MM.1S (cell line): ENCODE results near the gene SEPTIN8.

Experiments used
- EZH2 ChIP-seq: fragments of 300-600 bp; sonication (generic); optimal IDR thresholded peaks from 2 replicates; pipeline ENCODE3; 2017; ENCODE audit warnings: low read depth, mild to moderate bottlenecking, antibody characterized with exemption, low read length, mixed read lengths
- TF ChIP-seq, protein P1 (sequence below): fragments of 300-600 bp; sonication (generic); IDR thresholded peaks from 2 replicates; pipeline ENCODE4 v1.5.1; 2016; ENCODE audit warnings: antibody characterized with exemption, low read length, mixed read lengths

DNA sequence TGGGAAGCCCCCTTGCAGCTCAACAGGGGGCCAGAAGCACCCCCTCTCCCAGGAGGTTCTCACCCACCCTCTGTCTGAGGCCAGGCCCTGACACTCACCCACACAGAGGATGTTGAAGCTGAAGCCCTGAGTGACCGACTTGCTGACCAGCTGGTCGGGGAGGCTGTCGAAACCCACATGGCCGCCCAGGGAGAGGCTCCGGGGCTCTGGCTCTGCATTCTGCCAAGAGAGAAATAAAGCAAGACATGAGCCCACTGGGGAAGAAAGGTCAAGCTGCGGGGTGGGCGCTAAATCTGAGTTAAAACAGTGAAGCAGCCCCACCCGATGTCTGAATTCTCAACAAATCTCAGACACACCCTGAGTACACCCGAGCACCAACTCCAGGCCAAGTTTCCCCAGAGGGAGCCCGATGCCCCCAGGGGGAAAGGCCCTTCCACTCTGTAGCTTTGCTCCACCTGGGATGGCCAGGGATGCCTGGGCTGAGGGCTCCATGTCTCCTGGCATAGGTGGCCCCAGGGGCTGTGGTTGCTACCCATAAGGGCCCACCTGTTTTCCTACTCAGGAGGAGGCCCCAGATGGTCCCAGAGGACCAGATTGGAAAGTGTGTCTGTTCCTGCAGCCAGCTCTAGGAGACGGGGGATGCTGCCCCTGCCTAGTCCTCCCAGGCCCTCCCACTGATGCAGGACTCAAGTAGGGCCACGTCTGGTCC is 11.6 kb downstream of the SEPTIN8 start:
- TF ChIP-seq, protein P1, sequence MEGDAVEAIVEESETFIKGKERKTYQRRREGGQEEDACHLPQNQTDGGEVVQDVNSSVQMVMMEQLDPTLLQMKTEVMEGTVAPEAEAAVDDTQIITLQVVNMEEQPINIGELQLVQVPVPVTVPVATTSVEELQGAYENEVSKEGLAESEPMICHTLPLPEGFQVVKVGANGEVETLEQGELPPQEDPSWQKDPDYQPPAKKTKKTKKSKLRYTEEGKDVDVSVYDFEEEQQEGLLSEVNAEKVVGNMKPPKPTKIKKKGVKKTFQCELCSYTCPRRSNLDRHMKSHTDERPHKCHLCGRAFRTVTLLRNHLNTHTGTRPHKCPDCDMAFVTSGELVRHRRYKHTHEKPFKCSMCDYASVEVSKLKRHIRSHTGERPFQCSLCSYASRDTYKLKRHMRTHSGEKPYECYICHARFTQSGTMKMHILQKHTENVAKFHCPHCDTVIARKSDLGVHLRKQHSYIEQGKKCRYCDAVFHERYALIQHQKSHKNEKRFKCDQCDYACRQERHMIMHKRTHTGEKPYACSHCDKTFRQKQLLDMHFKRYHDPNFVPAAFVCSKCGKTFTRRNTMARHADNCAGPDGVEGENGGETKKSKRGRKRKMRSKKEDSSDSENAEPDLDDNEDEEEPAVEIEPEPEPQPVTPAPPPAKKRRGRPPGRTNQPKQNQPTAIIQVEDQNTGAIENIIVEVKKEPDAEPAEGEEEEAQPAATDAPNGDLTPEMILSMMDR: no peak
- TF ChIP-seq EZH2: no peak
